Brain microvascular endothelial cell (primary cell): ENCODE measurements around the gene CFAP410.

ENCODE experiments used
- DNase-seq: peaks from one replicate; pipeline ENCODE4 v3.0.0-alpha.2; 2020
- H3K27ac ChIP-seq: fragments of 250-450 bp; sonication (Bioruptor Pico); 2 replicates; pipeline ENCODE4 v1.5.1; 2020; ENCODE audit warnings: mild to moderate bottlenecking, moderate library complexity
- H3K27me3 ChIP-seq: fragments of 250-450 bp; sonication (Bioruptor Pico); replicated peaks from 2 replicates; pipeline ENCODE4 v1.5.1; 2020; ENCODE audit warnings: mild to moderate bottlenecking
- H3K36me3 ChIP-seq: fragments of 250-450 bp; sonication (Bioruptor Pico); replicated peaks from 2 replicates; pipeline ENCODE4 v1.5.1; 2020; ENCODE audit warnings: mild to moderate bottlenecking
- H3K4me3 ChIP-seq: 2 replicates; pipeline ENCODE4 v1.5.1; 2011; ENCODE audit warnings: low read depth, mild to moderate bottlenecking, control low read depth, low read length, moderate library complexity
- CTCF ChIP-seq: IDR thresholded peaks from 2 replicates; pipeline ENCODE4 v1.5.1; 2011; ENCODE audit warnings: low read depth, mild to moderate bottlenecking, moderate library complexity, low read length, control low read depth, inconsistent platforms; ENCODE audit errors: missing control alignments
- in situ Hi-C: cut with HindIII; loops from 2 replicates; pipeline ENCODE4 v1.10.0; 2017; ENCODE audit warnings: low sequenced_read_pairs, low pct_ligation_motif_present

The CFAP410 gene

GRCh38 chr21:44326272-44326647, 12.9 kb downstream of the CFAP410 start:
- no peak overlapping the region for H3K27ac ChIP-seq
- TF ChIP-seq CTCF, result no peak
- in situ Hi-C loops, result no loop called here
- DNase-seq, result no peak
- no peaks in the 10 kb centered on the region for H3K27me3 ChIP-seq
- H3K4me3 ChIP-seq, result no peak overlapping the region
- peaks cover 38% of the 10 kb centered on the region for H3K36me3 ChIP-seq

GRCh38 chr21:44325386-44326271, 13.6 kb downstream of the CFAP410 start:
- TF ChIP-seq CTCF, result no peak
- H3K4me3 ChIP-seq, result no peak overlapping the region
- H3K27ac ChIP-seq, result no peak overlapping the region
- no peaks in the 10 kb centered on the region for H3K27me3 ChIP-seq
- no peak for DNase-seq
- in situ Hi-C loops, result no loop called here
- H3K36me3 ChIP-seq, result peaks cover 41% of the 10 kb centered on the region

DNA sequence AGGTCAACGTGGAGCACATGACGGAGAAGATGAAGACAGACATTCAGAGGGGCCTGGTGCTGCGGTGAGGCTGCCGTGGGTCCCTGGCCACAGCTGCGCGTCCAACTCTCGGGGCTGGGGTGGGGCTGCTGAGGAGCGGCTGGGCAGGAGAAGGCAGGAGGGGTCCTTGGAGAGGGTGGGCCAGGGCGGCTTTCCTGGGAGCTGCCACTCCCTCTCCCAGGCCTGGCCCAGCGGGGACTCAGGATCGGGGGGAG, 14.4 kb downstream of the CFAP410 start:
- in situ Hi-C loops, result no loop called here
- Histone ChIP-seq H3K27ac (no peak overlapping the region), H3K27me3 (no peaks in the 10 kb centered on the region), H3K4me3 (no peak overlapping the region), H3K36me3 (peaks cover 46% of the 10 kb centered on the region)
- TF ChIP-seq CTCF, result no peak
- DNase-seq, result no peak

- Histone ChIP-seq H3K4me3 (no peak overlapping the region), H3K36me3 (peaks cover 46% of the 10 kb centered on the region)
These were observed 14.9 kb downstream of the CFAP410 start for GRCh38 chr21:44324106-44324853.

GRCh38 chr21:44323591-44323990, 15.6 kb downstream of the CFAP410 start:
- in situ Hi-C loops, result no loop called here
- TF ChIP-seq CTCF, result no peak
- Histone ChIP-seq H3K36me3 (peaks cover 48% of the 10 kb centered on the region), H3K4me3 (no peak overlapping the region), H3K27me3 (no peaks in the 10 kb centered on the region), H3K27ac (no peak overlapping the region)
- no peak for DNase-seq

More at GRCh38 chr21:44324106-44324853, 14.9 kb downstream of the CFAP410 start:
- Histone ChIP-seq H3K27me3 (no peaks in the 10 kb centered on the region), H3K27ac (no peak overlapping the region)
- no peak for TF ChIP-seq CTCF
- no peak for DNase-seq
- in situ Hi-C loops, result no loop called here
